PFSK-1 (cell line): ENCODE results near the gene DNAJB4.

Experiments
- FOXP2 ChIP-seq: optimal IDR thresholded peaks from 2 replicates; pipeline ENCODE3; 2011; ENCODE audit warnings: borderline replicate concordance, control low read depth, inconsistent platforms; ENCODE audit not compliant: insufficient read depth; ENCODE audit errors: extremely low read length, extremely low read depth
- SIN3A ChIP-seq: IDR thresholded peaks from 2 replicates; pipeline ENCODE4 v1.6.1; 2012; ENCODE audit warnings: mild to moderate bottlenecking, low read length, moderate library complexity, borderline replicate concordance; ENCODE audit not compliant: insufficient read depth
- TAF1 ChIP-seq: IDR thresholded peaks from 2 replicates; pipeline ENCODE4 v1.6.1; 2012; ENCODE audit warnings: low read length, control low read depth, borderline replicate concordance; ENCODE audit not compliant: insufficient read depth
- TF ChIP-seq, protein P1 (sequence below), 2 experiments: IDR thresholded peaks; 2 replicates each; pipeline versions ENCODE4 v1.6.1 to v1.8.0; 2011 to 2012; ENCODE audit warnings: low read depth in 2 of 2, low read length in 2 of 2, control low read depth in 1 of 2, inconsistent platforms in 1 of 2, mild to moderate bottlenecking in 1 of 2, moderate library complexity in 1 of 2; ENCODE audit not compliant: insufficient read depth in 1 of 2

DNA sequence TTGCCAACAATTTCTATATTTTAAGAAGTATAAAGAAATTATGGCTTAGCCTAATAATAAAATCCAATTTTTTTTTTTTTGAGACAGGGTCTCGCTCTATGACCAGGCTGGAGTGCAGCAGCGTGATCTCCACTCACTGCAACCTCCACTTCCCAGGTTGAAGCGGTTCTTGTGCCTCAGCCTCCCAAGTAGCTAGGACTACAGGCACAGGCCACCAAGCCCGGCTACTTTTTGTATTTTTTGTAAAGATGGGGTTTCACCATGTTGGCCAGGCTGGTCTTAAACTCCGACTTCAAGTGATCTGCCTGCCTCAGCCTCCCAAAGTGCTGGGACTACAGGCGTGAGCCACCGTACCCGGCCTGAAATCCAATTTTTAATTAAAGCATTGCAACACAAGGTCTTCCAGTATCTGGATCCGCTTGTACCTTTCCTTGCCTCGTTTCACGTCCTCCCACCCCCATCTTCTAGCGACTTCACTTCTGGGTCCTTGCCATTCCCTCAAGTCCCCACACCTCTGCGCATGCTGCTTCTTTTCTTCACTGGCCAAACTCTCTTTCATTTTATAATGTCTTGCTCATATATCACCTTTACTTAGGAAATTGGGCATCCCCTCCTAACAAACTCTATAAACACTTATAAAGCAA, 28.2 kb upstream of the DNAJB4 start:
- TF ChIP-seq TAF1: no peak
- TF ChIP-seq, protein P1, sequence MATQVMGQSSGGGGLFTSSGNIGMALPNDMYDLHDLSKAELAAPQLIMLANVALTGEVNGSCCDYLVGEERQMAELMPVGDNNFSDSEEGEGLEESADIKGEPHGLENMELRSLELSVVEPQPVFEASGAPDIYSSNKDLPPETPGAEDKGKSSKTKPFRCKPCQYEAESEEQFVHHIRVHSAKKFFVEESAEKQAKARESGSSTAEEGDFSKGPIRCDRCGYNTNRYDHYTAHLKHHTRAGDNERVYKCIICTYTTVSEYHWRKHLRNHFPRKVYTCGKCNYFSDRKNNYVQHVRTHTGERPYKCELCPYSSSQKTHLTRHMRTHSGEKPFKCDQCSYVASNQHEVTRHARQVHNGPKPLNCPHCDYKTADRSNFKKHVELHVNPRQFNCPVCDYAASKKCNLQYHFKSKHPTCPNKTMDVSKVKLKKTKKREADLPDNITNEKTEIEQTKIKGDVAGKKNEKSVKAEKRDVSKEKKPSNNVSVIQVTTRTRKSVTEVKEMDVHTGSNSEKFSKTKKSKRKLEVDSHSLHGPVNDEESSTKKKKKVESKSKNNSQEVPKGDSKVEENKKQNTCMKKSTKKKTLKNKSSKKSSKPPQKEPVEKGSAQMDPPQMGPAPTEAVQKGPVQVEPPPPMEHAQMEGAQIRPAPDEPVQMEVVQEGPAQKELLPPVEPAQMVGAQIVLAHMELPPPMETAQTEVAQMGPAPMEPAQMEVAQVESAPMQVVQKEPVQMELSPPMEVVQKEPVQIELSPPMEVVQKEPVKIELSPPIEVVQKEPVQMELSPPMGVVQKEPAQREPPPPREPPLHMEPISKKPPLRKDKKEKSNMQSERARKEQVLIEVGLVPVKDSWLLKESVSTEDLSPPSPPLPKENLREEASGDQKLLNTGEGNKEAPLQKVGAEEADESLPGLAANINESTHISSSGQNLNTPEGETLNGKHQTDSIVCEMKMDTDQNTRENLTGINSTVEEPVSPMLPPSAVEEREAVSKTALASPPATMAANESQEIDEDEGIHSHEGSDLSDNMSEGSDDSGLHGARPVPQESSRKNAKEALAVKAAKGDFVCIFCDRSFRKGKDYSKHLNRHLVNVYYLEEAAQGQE (IDR thresholded peaks at IDR 0.05; ENCODE audit: insufficient read depth in 1 of 2, low read depth in 2 of 2, low read length in 2 of 2): no peak
- no peak for TF ChIP-seq SIN3A
- TF ChIP-seq FOXP2: no peak
